Measurements from ENCODE around the gene RHOV.

DNA sequence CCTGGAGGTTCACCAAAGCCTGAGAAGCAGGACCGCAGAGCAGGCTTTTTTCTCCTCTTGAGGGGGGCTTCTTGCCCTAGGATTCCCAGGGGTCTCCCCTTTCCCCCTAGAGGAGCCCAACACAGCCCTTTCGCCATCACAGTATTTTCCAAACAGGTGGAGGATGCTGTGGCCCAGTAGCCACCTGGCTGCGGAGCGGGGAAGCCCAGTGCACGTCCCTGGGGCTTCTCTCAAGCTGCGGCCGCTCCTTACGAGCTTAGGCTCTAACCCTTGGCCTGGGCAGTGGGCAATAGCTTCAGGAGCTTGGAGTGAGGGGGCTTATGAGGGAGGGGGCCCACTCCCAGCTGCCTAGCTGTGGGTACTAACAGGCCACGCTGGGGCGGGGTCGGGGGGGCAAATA lies 43.6 kb upstream of the RHOV start:
- TF ChIP-seq, protein P1, sequence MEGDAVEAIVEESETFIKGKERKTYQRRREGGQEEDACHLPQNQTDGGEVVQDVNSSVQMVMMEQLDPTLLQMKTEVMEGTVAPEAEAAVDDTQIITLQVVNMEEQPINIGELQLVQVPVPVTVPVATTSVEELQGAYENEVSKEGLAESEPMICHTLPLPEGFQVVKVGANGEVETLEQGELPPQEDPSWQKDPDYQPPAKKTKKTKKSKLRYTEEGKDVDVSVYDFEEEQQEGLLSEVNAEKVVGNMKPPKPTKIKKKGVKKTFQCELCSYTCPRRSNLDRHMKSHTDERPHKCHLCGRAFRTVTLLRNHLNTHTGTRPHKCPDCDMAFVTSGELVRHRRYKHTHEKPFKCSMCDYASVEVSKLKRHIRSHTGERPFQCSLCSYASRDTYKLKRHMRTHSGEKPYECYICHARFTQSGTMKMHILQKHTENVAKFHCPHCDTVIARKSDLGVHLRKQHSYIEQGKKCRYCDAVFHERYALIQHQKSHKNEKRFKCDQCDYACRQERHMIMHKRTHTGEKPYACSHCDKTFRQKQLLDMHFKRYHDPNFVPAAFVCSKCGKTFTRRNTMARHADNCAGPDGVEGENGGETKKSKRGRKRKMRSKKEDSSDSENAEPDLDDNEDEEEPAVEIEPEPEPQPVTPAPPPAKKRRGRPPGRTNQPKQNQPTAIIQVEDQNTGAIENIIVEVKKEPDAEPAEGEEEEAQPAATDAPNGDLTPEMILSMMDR (optimal IDR thresholded peaks at IDR 0.05 in 1 of 3, IDR thresholded peaks at IDR 0.05 in 1 of 3, conservative IDR thresholded peaks at IDR 0.05 in 1 of 3; ENCODE audit: extremely low read depth in 1 of 3, insufficient read depth in 2 of 3, low read length in 3 of 3): no peak
- TF ChIP-seq EZH2 (IDR thresholded peaks at IDR 0.05; ENCODE audit: low read length): no peak

All from keratinocyte (primary cell).